Measurements from ENCODE around the gene CMTM6. TPM values are rescaled to one million over a fixed set of nuclear protein-coding genes. Genes with fewer than 3 reads are reported as not detected.

Gene CMTM6
- total RNA-seq, 2 donors from 2014 or later: 55.3 to 73.7 TPM

- DNase-seq: peak; percentile 11
- Histone ChIP-seq H3K27ac (no peak overlapping the region), H3K27me3 (no peaks in the 10 kb centered on the region), H3K4me1 (no peaks in the 10 kb centered on the region), H3K9me3 (no peaks in the 10 kb centered on the region), H3K9ac (ENCODE audit: low read depth in 2 of 2, low read length in 2 of 2) (no peak overlapping the region), H3K36me3 (no peaks in the 10 kb centered on the region), H3K4me3 (no peak overlapping the region)
- intact Hi-C loops (cut with DNase I): no loop called here
- no peak for TF ChIP-seq CTCF (IDR thresholded peaks at IDR 0.05)
These were observed 46.1 kb downstream of the CMTM6 start for GRCh38 chr3:32456429-32457130.

GRCh38 chr3:32455609-32456428, 46.8 kb downstream of the CMTM6 start:
- intact Hi-C loops (cut with DNase I): no loop called here
- Histone ChIP-seq H3K9ac (ENCODE audit: low read depth in 2 of 2, low read length in 2 of 2) (no peak overlapping the region), H3K36me3 (no peaks in the 10 kb centered on the region), H3K4me3 (no peak overlapping the region), H3K9me3 (no peaks in the 10 kb centered on the region), H3K4me1 (no peaks in the 10 kb centered on the region), H3K27me3 (no peaks in the 10 kb centered on the region), H3K27ac (no peak overlapping the region)
- peak; percentile 16 for DNase-seq
- no peak for TF ChIP-seq CTCF (IDR thresholded peaks at IDR 0.05)

GRCh38 chr3:32454731-32455608, 47.7 kb downstream of the CMTM6 start:
- Histone ChIP-seq H3K4me3 (no peak overlapping the region), H3K27ac (no peak overlapping the region), H3K9me3 (no peaks in the 10 kb centered on the region), H3K4me1 (no peaks in the 10 kb centered on the region), H3K27me3 (no peaks in the 10 kb centered on the region), H3K36me3 (no peaks in the 10 kb centered on the region), H3K9ac (ENCODE audit: low read depth in 2 of 2, low read length in 2 of 2) (no peak overlapping the region)
- TF ChIP-seq CTCF (IDR thresholded peaks at IDR 0.05): no peak
- intact Hi-C loops (cut with DNase I): no loop called here
- peak; percentile 14 for DNase-seq

GRCh38 chr3:32454111-32454510, 48.5 kb downstream of the CMTM6 start:
- H3K9me3 ChIP-seq: no peaks in the 10 kb centered on the region
- no peak overlapping the region for H3K9ac ChIP-seq (ENCODE audit: low read depth in 2 of 2, low read length in 2 of 2)
- H3K27me3 ChIP-seq: no peaks in the 10 kb centered on the region
- TF ChIP-seq CTCF (IDR thresholded peaks at IDR 0.05): no peak
- no peak overlapping the region for H3K27ac ChIP-seq
- intact Hi-C loops (cut with DNase I): no loop called here
- DNase-seq: peak; percentile 5
- no peaks in the 10 kb centered on the region for H3K36me3 ChIP-seq
- no peak overlapping the region for H3K4me3 ChIP-seq
- no peaks in the 10 kb centered on the region for H3K4me1 ChIP-seq

- no peaks in the 10 kb centered on the region for H3K9me3 ChIP-seq
- H3K36me3 ChIP-seq: no peaks in the 10 kb centered on the region
- no peaks in the 10 kb centered on the region for H3K27me3 ChIP-seq
- no peak overlapping the region for H3K9ac ChIP-seq (ENCODE audit: low read depth in 2 of 2, low read length in 2 of 2)
- no peak overlapping the region for H3K27ac ChIP-seq
- H3K4me1 ChIP-seq: no peaks in the 10 kb centered on the region
- H3K4me3 ChIP-seq: no peak overlapping the region
- peak; percentile 10 for DNase-seq
- intact Hi-C loops (cut with DNase I): no loop called here
- TF ChIP-seq CTCF (IDR thresholded peaks at IDR 0.05): no peak
These were observed 49.3 kb downstream of the CMTM6 start for GRCh38 chr3:32453346-32453745.

Measured in colonic mucosa (tissue), 4 donors.